CD4-positive, CD25-positive, alpha-beta regulatory T cell (primary cell): ENCODE measurements around the gene NXPH1. TPM values are rescaled to one million over a fixed set of nuclear protein-coding genes. Genes with fewer than 3 reads are reported as not detected.

Source experiments
- ATAC-seq, 2 donors: fragments of 150-1000 bp; cut with Tn5 transposase; one replicate each; pipeline ENCODE4 v1.10.0; 2021; ENCODE audit warnings: low read depth in 2 of 2, moderate number of reproducible peaks in 2 of 2, moderate library complexity in 1 of 2
- DNase-seq, 3 donors: peaks; one replicate each; pipeline versions ENCODE4 v3.0.0 to v3.0.0-alpha.2; 2012 to 2022; ENCODE audit warnings: mixed read lengths in 1 of 3
- H3K27ac ChIP-seq: one replicate; pipeline ENCODE4 v1.7.0; 2013; ENCODE audit warnings: mild to moderate bottlenecking, low read length; ENCODE audit not compliant: insufficient read depth, poor library complexity, severe bottlenecking
- H3K27me3 ChIP-seq: one replicate; pipeline ENCODE4 v1.7.0; 2013; ENCODE audit warnings: low read length; ENCODE audit not compliant: control insufficient read depth, insufficient read depth
- H3K36me3 ChIP-seq: one replicate; pipeline ENCODE4 v1.7.0; 2013; ENCODE audit warnings: mild to moderate bottlenecking, low read length, moderate library complexity; ENCODE audit not compliant: control insufficient read depth, insufficient read depth
- H3K4me1 ChIP-seq: 2 replicates; pipeline ENCODE4 v1.7.0; 2013; ENCODE audit warnings: mild to moderate bottlenecking, low read length; ENCODE audit not compliant: insufficient read depth, control insufficient read depth, poor library complexity, severe bottlenecking
- H3K4me3 ChIP-seq: one replicate; pipeline ENCODE4 v1.7.0; 2013; ENCODE audit warnings: low read depth, mild to moderate bottlenecking, low read length, moderate library complexity
- H3K9me3 ChIP-seq, 2 experiments: 1 replicate in 1 of 2; 2 replicates in 1 of 2; pipeline ENCODE4 v1.7.0; 2013; ENCODE audit warnings: low read length in 2 of 2, mild to moderate bottlenecking in 1 of 2, moderate library complexity in 1 of 2; ENCODE audit not compliant: control insufficient read depth in 2 of 2
- H3K27ac Mint-ChIP-seq, 3 donors: one replicate each; pipeline ENCODE4 v1.8.0; 2020 to 2022; ENCODE audit warnings: mild to moderate bottlenecking in 3 of 3, mixed read lengths in 3 of 3, moderate library complexity in 2 of 3
- H3K27me3 Mint-ChIP-seq: one replicate; pipeline ENCODE4 v1.8.0; 2022; ENCODE audit warnings: mild to moderate bottlenecking, mixed read lengths
- H3K36me3 Mint-ChIP-seq: one replicate; pipeline ENCODE4 v1.8.0; 2020; ENCODE audit warnings: mixed read lengths
- H3K4me1 Mint-ChIP-seq, 4 donors: one replicate each; pipeline ENCODE4 v1.8.0; 2020 to 2022; ENCODE audit warnings: mixed read lengths in 4 of 4, mild to moderate bottlenecking in 1 of 4
- H3K4me3 Mint-ChIP-seq, 4 donors: one replicate each; pipeline ENCODE4 v1.8.0; 2020 to 2022; ENCODE audit warnings: mild to moderate bottlenecking in 4 of 4, mixed read lengths in 4 of 4, moderate library complexity in 3 of 4
- H3K9me3 Mint-ChIP-seq, 7 donors: one replicate each; pipeline ENCODE4 v1.8.0; 2020 to 2022; ENCODE audit warnings: mixed read lengths in 7 of 7, mild to moderate bottlenecking in 3 of 7, moderate library complexity in 2 of 7
- polyA plus RNA-seq, 4 donors: library from polyadenylated mRNA; unstranded; fragments of 300-500 nt; fragmentation: Illumina TruSeq; gene quantifications; one replicate each; pipeline ENCODE4 v1.2.3, GENCODE V29; 2021
- total RNA-seq: library from RNA; stranded (reverse); gene quantifications from one replicate; pipeline ENCODE4 v1.2.3, GENCODE V29; 2022

Gene NXPH1
- total and polyA plus RNA-seq, 5 donors from 2014 or later: not detected

GRCh38 chr7:8491106-8491505 is 57.7 kb downstream of the NXPH1 start:
- H3K36me3 Mint-ChIP-seq: no peaks in the 10 kb centered on the region
- no peaks in the 10 kb centered on the region for H3K27me3 ChIP-seq
- no peak overlapping the region for H3K27ac Mint-ChIP-seq
- no peaks in the 10 kb centered on the region for H3K9me3 ChIP-seq
- DNase-seq (no peak), ATAC-seq (no peak)
- no peak overlapping the region for H3K4me3 ChIP-seq
- H3K27me3 Mint-ChIP-seq: no peaks in the 10 kb centered on the region
- no peaks in the 10 kb centered on the region for H3K4me1 Mint-ChIP-seq
- H3K4me1 ChIP-seq: no peaks in the 10 kb centered on the region
- H3K36me3 ChIP-seq: no peaks in the 10 kb centered on the region
- no peak overlapping the region for H3K27ac ChIP-seq
- peaks cover 0 to 5% (median 1%) of the 10 kb centered on the region in 7 donors for H3K9me3 Mint-ChIP-seq
- no peak overlapping the region for H3K4me3 Mint-ChIP-seq

GRCh38 chr7:8491544-8492489 is 58.4 kb downstream of the NXPH1 start:
- peaks cover 0 to 5% (median 0%) of the 10 kb centered on the region in 7 donors for H3K9me3 Mint-ChIP-seq
- ATAC-seq: no peak
- no peak overlapping the region for H3K4me3 Mint-ChIP-seq

GRCh38 chr7:8499128-8499527 is 65.7 kb downstream of the NXPH1 start:
- Mint-ChIP-seq H3K4me3 (no peak overlapping the region), H3K4me1 (no peaks in the 10 kb centered on the region), H3K27ac (no peak overlapping the region), H3K27me3 (no peaks in the 10 kb centered on the region), H3K9me3 (peaks cover 0 to 5% (median 0%) of the 10 kb centered on the region in 7 donors), H3K36me3 (no peaks in the 10 kb centered on the region)
- Histone ChIP-seq H3K36me3 (no peaks in the 10 kb centered on the region), H3K27me3 (peaks cover 2% of the 10 kb centered on the region), H3K27ac (no peak overlapping the region), H3K4me3 (no peak overlapping the region), H3K4me1 (no peaks in the 10 kb centered on the region), H3K9me3 (no peaks in the 10 kb centered on the region)
- no peak for DNase-seq
- ATAC-seq: no peak

More at GRCh38 chr7:8491544-8492489, 58.4 kb downstream of the NXPH1 start:
- Histone ChIP-seq H3K9me3 (no peaks in the 10 kb centered on the region), H3K4me1 (no peaks in the 10 kb centered on the region), H3K27ac (no peak overlapping the region), H3K4me3 (no peak overlapping the region), H3K27me3 (no peaks in the 10 kb centered on the region), H3K36me3 (no peaks in the 10 kb centered on the region)
- Mint-ChIP-seq H3K27me3 (no peaks in the 10 kb centered on the region), H3K36me3 (no peaks in the 10 kb centered on the region), H3K4me1 (no peaks in the 10 kb centered on the region), H3K27ac (no peak overlapping the region)
- DNase-seq: no peak

- peaks cover 2% of the 10 kb centered on the region for H3K27me3 ChIP-seq
- Mint-ChIP-seq H3K4me3 (no peak overlapping the region), H3K36me3 (no peaks in the 10 kb centered on the region), H3K4me1 (no peaks in the 10 kb centered on the region), H3K9me3 (peaks cover 0 to 5% (median 0%) of the 10 kb centered on the region in 7 donors), H3K27me3 (no peaks in the 10 kb centered on the region), H3K27ac (no peak overlapping the region)
- ATAC-seq: no peak
- no peaks in the 10 kb centered on the region for H3K36me3 ChIP-seq
- DNase-seq: no peak
- H3K9me3 ChIP-seq: no peaks in the 10 kb centered on the region
- H3K27ac ChIP-seq: no peak overlapping the region
- no peak overlapping the region for H3K4me3 ChIP-seq
- no peaks in the 10 kb centered on the region for H3K4me1 ChIP-seq
Measured at GRCh38 chr7:8500286-8500685, 66.9 kb downstream of the NXPH1 start.

- Histone ChIP-seq H3K36me3 (no peaks in the 10 kb centered on the region), H3K4me1 (no peaks in the 10 kb centered on the region), H3K27me3 (no peaks in the 10 kb centered on the region), H3K27ac (no peak overlapping the region), H3K9me3 (no peaks in the 10 kb centered on the region), H3K4me3 (no peak overlapping the region)
- Mint-ChIP-seq H3K27me3 (peaks cover 9% of the 10 kb centered on the region), H3K4me3 (no peak overlapping the region), H3K9me3 (peaks cover 0 to 3% (median 0%) of the 10 kb centered on the region in 7 donors), H3K36me3 (no peaks in the 10 kb centered on the region), H3K27ac (no peak overlapping the region), H3K4me1 (no peaks in the 10 kb centered on the region)
- ATAC-seq (no peak), DNase-seq (no peak)
Measured at GRCh38 chr7:8507566-8507965, 74.2 kb downstream of the NXPH1 start.

- no peaks in the 10 kb centered on the region for H3K9me3 ChIP-seq
- peaks cover 0 to 3% (median 0%) of the 10 kb centered on the region in 7 donors for H3K9me3 Mint-ChIP-seq
- no peaks in the 10 kb centered on the region for H3K27me3 ChIP-seq
Measured at GRCh38 chr7:8509621-8510020, 76.2 kb downstream of the NXPH1 start.

GRCh38 chr7:8511855-8512254 is 78.4 kb downstream of the NXPH1 start:
- Histone ChIP-seq H3K9me3 (no peaks in the 10 kb centered on the region), H3K27ac (no peak overlapping the region), H3K4me1 (no peaks in the 10 kb centered on the region), H3K36me3 (no peaks in the 10 kb centered on the region), H3K27me3 (no peaks in the 10 kb centered on the region), H3K4me3 (no peak overlapping the region)
- no peak for ATAC-seq
- Mint-ChIP-seq H3K36me3 (no peaks in the 10 kb centered on the region), H3K27me3 (peaks cover 2% of the 10 kb centered on the region), H3K9me3 (peaks cover 0 to 2% (median 0%) of the 10 kb centered on the region in 7 donors), H3K27ac (no peak overlapping the region), H3K4me1 (no peaks in the 10 kb centered on the region), H3K4me3 (no peak overlapping the region)
- no peak for DNase-seq

More at GRCh38 chr7:8509621-8510020, 76.2 kb downstream of the NXPH1 start:
- H3K27ac ChIP-seq: no peak overlapping the region
- DNase-seq (no peak), ATAC-seq (no peak)
- H3K36me3 ChIP-seq: no peaks in the 10 kb centered on the region
- Mint-ChIP-seq H3K36me3 (no peaks in the 10 kb centered on the region), H3K27me3 (peaks cover 9% of the 10 kb centered on the region), H3K4me3 (no peak overlapping the region), H3K4me1 (no peaks in the 10 kb centered on the region), H3K27ac (no peak overlapping the region)
- no peak overlapping the region for H3K4me3 ChIP-seq
- H3K4me1 ChIP-seq: no peaks in the 10 kb centered on the region
